GM12891 (cell line): ENCODE measurements around the gene NKAPL.

Experiments
- POLR2A ChIP-seq: IDR thresholded peaks from 2 replicates; pipeline ENCODE4 v1.6.1; 2011; ENCODE audit warnings: low read depth, low read length, control low read depth
- POLR2AphosphoS5 ChIP-seq: IDR thresholded peaks from 2 replicates; pipeline ENCODE4 v1.6.1; 2011; ENCODE audit warnings: low read depth, low read length, control low read depth
- TAF1 ChIP-seq: IDR thresholded peaks from 2 replicates; pipeline ENCODE4 v1.6.1; 2011; ENCODE audit warnings: low read depth, low read length, control low read depth

DNA sequence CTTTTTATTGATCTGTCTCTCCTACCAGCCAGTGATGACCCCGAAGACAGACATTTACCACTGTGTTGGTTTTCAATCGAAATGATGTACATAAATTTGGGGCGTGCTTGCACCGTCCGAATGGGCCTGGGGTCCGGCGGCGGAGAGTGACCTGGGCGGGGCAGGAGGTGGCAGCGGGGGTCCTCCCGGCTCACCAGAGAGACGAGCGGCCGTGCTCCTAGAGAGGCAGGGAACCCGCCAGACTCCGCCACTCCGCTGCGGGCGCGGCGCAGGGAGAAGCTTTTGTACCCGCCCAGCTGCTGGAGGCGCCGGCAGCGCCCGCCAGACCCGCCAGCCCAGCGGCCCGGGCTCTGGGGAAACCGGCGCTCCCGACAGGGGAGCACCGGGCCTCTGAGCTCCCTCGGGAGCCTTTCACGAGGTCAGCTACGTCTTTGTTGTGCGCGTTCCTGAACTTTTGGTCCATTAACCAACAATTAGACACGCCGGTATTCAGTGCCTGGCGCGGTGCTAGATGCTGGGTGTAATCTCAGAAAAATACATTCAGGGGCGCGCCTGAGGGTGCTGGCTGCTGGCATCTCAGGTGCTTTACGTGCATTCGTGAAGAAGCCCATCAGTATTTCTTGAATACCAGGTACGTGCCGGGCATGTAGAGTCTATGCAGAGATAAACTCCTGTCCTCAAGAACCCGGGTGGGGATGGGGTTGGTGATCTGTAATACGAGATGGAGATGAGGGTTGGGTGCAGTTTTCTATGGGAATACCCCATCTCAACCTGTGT, 22.4 kb downstream of the NKAPL start, which contains the start of gene PGBD1:
- TF ChIP-seq POLR2AphosphoS5 (no peak), POLR2A (0 out of 2 replicates have a peak, but pooled peaks have one; percentile 39), TAF1 (no peak)
